HL-60/S4 treated with phorbol 12-myristate 13-acetate at 8.2 ng/mL for 4 days and 3 days (cell line): Measurements from ENCODE around the gene SH3YL1.
"Not testable (repeated sequence)": the region's sequence is repeated elsewhere in the genome, so short reads cannot be mapped to it uniquely, and the experiment has no call there.

ENCODE experiments used
- in situ Hi-C: fragments of 300-500 bp; cut with MboI; formaldehyde crosslinking; loops from 2 replicates; pipeline ENCODE4 v1.15.0; 2022; ENCODE audit warnings: low sequenced_read_pairs

SH3YL1 gene

GRCh38 chr2:184695-185094 lies 79.1 kb downstream of the SH3YL1 start:
- in situ Hi-C loops: no loop called here

DNA sequence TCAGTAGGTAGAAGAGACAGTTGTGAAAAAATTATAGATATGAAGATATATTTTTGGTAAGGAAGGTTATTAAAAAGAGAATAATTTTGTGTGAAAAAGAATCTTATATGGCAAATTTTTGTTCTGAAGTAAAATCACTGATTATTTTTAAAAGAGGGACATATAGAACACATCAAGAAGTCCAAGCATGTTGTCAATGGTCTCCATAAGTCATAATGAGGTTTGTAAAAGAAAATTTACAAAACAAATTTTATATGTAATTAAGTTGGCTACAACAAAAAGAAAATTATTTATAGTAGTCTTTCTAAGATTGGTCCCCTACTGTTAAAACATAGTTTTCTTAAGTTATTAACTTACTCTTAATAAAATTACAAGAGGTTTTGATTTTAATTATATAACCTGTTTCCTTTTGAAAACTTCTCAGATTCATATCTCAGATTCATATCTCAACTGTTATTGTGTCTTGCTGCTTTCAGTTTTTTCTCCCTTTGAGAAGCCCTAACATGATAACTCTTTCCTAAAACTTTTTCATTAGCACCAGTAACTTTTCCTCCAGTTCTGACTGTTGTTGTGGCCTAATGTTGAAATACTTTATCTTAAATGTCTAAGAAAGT lies 81.2 kb downstream of the SH3YL1 start:
- in situ Hi-C loops: no loop called here

GRCh38 chr2:180311-180710 lies 83.5 kb downstream of the SH3YL1 start:
- in situ Hi-C loops: no loop called here

DNA sequence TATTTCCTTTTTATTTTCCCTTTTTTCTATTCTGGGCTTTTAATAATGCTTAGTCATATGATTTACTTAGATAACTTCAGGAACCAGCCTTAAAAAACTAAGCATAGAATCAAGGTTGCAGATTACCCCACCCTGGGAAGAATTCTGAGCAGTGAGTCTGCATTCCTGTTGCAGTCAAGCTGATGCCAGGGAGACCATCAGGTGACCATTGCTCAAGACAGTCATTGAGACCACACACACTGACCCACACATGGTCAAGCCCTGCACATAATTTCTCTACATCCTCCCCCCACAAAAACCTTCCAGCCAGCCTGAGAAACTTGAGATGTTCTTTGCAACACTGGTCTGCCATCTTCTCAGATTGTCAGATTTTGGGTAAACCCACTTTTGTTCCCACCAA lies 83.9 kb downstream of the SH3YL1 start:
- in situ Hi-C loops: no loop called here

DNA sequence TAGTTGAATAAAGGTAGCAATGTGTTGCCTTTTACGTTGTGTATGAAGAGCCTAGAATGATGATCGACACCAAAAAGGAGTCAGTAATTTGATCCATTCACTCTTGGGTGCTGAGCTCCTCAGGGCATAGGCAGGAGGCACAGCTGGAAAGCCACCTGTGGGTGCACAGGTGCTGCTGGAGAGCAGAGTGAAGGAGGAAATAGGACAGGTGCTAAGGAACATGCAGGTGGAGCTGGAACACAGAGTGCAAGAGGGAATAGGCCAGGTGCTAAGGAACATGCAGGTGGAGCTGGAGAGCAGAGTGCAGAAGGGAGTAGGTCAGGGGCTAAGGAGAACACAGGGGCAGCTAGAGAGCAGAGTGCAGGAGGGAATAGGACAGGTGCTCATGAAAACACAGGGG lies 86.1 kb downstream of the SH3YL1 start:
- in situ Hi-C loops: no loop called here

- in situ Hi-C loops: no loop called here
These were observed 86.9 kb downstream of the SH3YL1 start for GRCh38 chr2:176917-177316.

DNA sequence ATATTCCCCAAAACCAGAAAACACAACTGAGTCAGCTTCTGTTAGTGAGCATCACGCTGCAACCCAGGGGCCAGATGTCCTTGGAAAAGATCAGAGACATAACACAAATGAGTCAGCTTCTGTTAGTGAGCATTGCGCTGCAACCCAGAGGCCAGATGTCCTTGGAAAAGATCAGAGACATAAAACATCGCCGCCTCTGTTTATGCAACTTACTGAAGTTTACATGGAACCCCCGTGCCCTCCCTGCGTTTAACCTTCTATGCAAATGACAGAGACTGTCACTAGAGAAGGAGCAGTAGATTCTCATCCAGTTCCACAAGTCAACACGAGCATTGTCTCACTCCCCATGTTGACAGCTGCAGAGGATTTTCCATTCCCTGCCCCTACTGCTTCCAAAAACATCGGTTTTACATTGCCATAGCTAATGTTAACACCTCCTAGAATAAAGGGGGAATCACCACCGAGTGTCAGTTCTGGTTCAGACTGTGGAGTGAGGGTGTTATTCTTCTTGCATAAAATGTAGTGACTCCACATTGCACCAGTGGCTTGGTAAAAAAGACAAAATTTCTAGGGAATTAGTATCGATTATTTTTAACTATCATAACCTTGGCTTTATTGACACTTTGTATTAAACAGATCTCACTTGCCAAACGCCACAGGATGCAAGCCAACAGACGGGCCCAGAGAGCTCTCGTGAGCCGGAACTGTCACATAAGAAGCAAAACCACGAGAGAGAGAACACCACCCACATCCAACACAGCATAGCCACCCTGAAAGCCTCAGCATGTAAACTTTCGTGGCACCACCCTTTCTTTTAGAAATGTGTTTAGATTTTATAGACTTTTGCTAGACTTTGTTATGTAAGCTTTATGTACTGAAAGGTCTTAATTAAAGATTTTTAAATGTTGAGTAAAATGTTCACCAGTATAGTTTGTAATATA lies 87.7 kb downstream of the SH3YL1 start:
- in situ Hi-C loops: no loop called here

- in situ Hi-C loops: no loop called here
These were observed 88.6 kb downstream of the SH3YL1 start for GRCh38 chr2:175161-175786.

- in situ Hi-C loops: not testable (repeated sequence)
These were observed 91.7 kb downstream of the SH3YL1 start for GRCh38 chr2:172120-172519.

GRCh38 chr2:169741-170140 lies 94.1 kb downstream of the SH3YL1 start:
- in situ Hi-C loops: no loop called here
